ENCODE data around the gene KICS2.
"Not testable (repeated sequence)": the region's sequence is repeated elsewhere in the genome, so short reads cannot be mapped to it uniquely, and the experiment has no call there.

The KICS2 gene

DNA sequence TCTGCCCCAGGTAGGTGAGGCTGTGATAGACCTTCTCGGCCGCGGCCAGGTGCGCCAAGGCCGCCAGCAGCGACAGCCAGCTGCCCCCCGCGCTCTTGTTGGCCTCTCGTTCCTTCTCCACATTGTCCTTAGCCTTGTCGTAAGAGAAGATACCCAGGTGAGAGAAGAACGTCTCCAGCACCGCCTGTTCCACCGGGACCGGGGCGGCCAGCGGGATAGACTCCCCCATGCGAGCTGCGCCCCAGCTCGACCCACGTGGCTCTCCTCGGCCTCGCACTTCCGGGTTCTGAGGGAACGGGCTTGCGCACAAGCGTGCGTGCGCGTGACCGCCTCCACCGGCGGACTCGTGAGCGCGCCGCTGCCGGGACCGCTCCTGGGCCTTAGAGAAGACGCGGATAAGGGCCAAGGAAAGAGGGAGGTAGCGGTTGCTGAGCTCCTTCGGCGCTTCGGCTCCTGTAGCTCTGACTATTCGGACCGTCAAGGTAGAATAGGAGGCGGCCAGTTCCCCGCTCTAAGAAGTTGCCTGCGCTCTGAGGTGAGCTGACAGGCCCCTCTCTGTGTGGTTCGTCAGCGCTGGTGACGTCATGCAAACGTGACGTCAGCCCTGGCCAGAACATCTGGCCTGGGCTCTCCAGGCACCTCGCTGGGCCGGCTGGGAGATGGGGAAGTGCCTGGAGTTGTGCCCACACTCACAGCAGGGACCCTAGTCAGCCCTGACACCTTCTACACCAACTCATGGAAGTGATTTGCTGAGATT, at the start of gene KICS2:
Gene KICS2, minus strand, starts transcription at position 288 of the 757 bp plus-strand sequence. Its CDS starts 59 bp downstream, at position 229.
- peak; percentile 66 for DNase-seq

DNA sequence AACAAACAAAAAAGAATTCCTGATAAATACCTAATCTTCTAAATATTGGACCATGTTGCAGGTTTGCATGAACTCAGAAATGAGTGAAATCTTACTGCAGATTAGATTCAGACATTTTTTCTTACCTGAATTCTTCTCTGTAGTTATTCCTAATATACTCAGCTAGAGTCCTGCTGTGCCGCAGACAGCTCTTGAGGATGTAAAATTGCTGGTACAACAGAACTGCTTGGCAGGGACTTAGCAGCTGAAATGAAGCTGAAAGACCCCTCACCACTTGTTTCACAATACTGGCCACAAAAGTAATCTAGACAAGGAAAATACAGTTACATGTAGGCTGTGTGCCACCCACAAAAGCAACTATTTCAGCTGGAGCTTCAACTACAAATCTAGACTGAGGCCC, 48.3 kb upstream of the KICS2 start:
- no peak for DNase-seq

DNA sequence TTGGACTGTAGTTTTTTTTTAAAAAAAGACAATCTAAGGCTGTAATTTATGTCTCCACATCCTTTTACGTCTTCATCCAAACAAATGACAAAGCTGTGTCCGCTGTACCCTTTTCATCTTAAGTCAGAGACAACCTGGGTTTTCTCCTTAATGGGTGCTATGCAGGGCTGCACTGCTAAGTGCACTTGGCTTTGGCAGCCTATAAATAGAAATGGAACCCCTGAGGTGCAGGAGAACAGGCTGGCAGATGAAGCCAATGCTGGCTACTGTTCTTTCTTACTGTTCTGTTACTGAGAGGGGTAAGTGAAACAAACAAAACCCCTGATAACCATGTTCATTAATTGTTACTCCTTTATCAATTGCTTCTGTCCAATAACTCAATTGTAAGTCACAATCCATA, 47.1 kb upstream of the KICS2 start:
- DNase-seq, result no peak

DNA sequence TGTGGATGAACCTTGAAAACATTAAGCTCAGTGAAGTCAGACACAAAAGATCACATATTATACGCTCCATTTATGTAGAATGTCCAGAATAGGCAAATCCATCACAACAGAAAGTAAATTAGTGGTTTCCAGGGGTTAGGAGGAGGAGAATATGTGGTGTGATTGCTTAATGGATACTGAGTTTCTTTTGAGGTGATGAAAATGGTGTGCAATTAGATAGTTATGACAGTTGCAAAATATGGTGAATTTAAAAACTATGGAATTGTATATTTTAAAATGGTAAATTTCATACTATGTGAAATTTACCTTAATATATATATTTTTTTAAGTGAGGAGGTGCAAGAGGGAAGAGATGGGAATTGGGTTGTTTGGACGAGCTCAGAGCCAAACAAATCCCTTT, 46.3 kb upstream of the KICS2 start:
- no peak for DNase-seq

DNA sequence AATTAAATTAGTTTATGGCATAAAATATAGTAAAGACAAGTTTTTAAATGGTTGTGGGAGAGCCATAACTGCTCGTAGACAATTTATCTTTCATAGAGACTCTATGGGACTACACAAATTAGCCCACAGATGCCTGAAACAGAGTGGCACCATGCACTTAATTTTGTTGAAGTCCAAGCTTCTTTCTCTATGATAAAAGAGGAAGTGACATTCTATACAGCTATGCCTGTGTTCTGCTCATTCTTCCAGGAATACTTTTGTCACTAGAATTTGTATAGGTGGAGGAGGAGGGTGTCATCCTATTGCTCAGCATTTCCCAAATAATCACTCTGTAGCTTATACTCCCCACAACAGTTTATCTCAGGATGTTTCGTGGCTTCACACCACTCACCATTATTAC, 43.7 kb upstream of the KICS2 start:
- no peak for DNase-seq

DNA sequence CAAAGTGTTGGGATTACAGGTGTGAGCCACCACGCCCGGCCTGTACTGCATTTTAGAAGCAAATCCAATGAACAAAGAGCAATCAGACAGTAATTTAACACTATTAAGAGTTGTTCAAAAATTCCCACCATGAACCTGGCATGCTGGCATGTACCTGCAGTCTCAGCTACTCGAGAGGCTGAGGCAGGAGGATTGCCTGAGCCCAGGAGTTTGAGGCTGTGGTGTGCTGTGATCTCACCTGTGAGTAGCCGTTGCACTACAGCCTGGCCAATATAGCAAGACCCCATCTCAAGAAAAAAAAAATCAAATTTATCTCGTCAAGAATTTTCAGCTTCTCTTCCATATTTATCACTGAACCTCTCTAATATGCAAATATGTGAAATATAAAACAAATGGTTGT, 39.7 kb upstream of the KICS2 start:
- DNase-seq, result no peak

DNA sequence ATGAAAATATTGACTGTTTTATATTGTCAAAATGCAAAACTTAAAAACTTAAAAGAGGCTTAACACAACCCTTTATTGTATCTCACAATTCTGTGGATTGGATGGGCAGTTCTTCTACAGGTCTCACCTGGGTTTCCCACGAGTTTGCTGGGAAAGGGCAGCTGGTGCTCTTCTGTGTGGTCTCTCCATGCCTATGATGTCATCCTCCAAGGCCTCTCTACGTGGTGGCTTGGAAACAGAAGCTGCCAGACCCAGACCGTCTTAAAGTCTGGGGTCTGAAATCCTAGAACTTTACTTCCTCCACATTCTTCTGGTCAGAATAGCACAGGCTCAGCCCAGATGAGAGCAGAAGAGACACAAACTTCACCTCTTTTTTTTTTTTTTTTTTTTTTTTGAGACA, 36.5 kb upstream of the KICS2 start:
- no peak for DNase-seq

DNA sequence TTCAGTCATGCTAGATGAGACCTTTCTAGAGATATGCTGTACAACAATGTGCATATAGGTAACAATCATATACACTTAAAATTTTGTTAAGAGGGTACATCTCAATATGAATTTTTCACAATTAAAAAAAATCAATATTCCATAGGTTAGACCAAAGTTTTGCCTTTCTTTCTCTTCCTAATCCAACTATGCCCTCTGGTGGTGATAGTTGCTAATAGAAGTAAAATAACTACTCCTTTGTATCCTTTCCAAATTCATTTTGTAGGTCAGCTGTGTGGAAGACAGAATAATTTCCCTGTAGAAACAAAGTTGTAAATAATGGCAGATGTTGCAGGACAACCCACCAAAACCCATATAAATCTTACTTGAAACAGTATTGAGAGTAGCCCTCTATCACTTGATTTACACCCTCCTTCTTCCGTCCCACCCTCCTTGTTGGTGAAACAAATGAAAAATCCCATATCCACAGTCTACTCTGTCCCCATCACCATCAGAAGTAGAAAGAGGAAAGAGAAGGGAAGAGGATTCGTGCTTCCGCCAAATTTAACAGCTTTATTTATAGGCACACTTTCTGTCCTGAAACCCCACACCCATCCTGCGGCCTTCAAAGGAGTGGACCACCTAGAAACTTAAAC, 34.2 kb upstream of the KICS2 start:
- peak; percentile 26 for DNase-seq

DNA sequence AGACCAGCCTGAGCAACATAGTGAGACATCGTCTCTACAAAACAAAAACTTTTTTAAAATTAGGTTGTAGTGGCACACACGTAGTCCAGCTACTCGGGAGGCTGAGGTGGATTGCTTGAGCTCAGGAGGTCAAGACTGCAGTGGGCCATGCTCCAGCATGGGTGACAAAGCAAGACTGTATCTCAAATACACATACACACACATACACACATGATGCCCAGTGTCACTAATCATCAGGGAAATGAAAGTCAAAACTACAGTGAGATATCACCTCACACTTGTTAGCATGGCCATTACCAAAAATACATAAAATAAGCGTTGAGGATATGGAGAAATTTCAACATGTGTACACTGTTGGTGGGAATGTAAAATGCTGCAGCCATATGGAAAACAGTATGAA, 33.2 kb upstream of the KICS2 start:
- DNase-seq, result no peak

DNA sequence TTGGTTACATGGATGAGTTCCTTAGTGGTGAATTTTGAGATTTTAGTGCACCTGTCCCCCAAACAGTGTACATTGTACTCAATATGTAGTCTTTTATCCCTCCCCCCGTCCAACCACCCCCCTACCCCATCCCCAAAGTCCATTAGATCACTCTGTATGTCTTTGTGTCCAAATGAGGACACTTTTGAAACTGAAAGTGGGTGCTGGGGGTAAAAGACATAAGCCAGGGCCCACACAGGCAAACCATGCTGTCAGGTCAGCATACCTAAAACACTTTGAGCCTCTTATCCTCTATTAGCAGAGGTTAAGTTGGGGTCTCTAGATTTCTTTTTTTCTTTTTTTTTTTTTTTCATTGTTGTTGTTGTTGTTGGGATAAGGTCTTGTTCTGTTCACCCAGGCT, 31.3 kb upstream of the KICS2 start:
- no peak for DNase-seq

DNA sequence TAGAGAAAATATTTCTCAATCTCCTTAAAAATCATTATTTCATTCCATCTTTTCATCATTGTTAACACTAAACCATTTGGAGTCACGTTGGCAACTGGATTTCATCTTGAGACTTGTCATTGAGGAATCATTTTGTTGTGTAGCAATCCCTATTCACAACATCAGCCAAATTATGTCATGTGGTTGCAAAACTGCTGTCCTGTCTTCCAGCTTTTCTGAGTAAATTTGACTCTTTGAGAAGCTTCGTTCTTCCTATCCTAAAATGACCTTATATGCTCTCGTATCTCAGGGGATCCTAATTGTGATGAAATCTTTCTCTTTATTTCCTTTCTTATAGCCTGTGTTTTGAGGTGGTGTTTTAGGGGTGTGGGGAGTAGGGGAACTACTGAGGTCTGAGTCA, 30.6 kb upstream of the KICS2 start:
- DNase-seq, result no peak

DNA sequence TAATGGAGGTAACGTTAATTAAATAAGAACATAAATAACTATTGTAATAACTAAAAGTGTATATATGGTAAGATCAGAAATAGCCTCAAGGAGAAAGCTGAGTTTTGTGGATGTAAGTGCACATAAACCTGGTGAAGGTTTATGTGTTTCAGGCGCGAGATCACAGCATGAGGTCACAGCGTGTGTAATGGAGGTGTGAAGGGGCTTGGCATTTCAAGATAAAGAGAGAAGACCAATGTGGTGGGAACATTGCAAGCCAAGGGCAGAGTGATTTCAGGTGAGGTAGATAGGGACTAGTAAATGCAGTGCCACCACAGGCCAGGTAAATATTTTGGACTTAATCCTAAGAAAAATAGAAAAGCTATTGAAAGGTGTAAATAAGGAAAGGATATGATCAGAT, 21.7 kb upstream of the KICS2 start:
- DNase-seq, result no peak

DNA sequence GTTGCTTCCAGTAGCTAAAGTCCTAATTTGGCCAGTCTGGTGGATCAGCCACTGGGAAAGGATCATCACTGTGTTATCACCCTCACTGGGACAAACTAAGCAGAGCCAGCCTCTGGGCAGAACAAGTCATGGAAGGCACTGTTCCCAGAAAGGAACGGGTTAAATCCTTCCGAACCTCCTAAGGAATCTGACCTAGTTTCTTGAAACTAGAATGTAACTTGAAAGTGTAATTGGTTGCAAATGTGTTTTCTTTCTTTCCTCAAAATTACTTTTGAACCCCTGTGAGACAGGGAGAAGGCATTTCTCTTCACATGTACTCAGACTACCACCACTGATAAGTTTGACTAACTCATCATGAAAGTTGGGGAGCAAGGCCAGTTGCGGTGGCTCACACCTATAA, 18.7 kb upstream of the KICS2 start:
- DNase-seq, result no peak

DNA sequence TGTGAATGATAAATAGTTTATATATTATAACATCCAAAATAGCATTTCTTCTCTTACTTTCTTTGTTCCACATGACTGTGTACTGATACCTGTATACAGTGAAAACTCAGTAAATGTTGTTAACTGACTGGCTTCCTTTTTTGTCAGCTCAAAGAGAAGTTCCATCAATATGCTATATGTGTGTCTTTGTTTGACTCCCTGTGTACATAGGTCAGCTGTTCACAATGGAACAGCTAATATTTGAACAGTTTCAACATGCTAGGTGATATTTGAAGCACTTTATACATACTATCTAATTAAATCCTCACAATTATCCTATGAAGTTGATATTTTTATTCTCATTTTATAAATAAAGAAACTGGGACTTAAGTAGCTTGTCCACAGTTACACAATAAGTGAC, 15.3 kb upstream of the KICS2 start:
- DNase-seq, result no peak

DNA sequence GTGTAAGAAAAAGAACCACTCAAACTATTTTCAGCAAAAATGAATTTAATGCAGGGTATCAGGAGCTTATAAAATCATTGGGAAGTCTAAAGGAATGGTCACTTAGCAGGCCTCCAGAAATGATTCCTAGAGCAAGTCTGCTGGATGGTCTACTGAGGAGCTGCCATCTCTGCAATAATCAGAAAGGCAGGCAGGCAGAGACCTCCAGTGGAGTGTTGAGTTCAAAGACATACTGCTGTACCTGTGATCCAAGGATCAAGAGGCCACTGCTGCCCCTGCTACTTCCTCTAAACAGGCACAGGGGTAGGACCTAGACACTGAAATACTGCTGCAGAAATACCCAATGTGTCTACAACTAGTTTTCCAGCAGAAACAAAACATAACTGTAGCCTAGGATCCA, 14.5 kb upstream of the KICS2 start:
- DNase-seq, result no peak

DNA sequence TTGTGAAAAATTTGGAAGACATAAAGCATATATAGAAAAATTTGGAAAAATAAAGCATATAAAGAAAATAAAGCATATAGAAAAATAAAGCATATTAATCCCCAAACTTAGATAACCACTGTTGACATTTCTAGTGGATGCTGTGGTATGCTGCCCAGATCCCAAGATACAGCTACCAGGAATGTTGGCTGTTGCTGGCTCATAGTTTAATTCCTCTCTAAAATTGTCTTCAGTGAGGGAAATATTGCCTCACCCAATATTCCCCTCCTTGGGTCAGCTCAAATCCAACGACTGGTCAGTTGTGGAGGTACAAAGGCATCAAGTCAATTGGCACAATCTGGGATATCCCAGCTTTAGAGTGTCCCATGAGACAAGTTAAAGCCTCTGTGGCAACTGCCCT, 10.1 kb upstream of the KICS2 start:
- DNase-seq, result no peak

DNA sequence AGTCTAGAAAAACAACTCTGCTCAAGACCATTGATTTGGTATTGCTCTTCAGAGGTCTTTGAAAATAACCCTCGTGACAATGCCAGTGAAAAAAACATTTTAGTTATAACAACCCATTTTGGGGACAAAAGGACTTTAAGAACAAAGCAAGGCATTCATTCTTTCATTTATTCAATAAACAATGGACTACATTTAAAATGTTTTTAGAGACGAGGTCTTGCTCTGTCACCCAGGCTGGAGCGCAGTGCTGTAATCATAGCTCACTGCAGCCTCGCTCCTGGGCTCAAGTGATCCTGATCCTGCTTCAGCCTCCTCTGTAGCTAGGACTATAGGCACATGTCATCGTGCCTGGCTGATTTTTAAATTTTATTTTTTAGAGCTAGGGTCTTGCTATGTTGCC, 7.7 kb upstream of the KICS2 start:
- no peak for DNase-seq

DNA sequence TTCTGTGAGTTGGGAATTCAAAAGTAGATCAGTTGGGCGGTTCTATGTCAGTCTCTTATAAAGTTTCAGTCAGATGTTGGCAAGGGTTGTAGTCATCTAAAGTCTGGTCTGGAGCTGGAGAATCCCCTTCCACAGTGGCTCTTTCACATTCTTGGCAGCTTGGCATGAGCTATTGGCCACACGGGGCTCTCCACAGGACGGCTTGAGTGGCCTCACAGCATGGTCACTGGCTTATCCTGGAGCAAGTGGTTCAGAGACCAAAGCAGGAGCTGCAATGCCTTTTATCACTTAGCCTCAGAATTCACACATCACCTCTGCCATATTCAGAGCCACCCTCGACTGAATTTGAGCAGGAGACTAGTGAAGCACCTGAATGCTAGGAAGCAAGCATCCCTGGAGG, 7.1 kb upstream of the KICS2 start:
- no peak for DNase-seq

DNA sequence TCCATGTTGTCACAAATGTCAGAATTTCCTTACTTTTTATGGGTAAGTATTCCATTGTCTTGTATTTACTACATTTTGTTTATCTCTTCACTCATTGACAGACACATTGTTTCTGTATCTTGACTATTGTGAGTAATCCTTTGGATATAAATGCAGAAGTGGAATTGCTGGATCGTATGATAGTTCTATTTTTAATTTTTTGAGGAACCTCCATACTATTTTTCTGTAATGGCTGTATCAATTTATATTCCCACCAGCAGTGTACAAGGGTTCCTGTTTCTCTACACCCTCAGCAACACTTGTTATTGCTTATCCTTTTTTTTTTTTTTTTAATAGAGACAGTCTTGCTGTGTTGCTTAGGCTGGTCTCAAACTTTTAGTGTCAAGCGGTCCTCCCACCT, 3.5 kb upstream of the KICS2 start:
- DNase-seq, result no peak

DNA sequence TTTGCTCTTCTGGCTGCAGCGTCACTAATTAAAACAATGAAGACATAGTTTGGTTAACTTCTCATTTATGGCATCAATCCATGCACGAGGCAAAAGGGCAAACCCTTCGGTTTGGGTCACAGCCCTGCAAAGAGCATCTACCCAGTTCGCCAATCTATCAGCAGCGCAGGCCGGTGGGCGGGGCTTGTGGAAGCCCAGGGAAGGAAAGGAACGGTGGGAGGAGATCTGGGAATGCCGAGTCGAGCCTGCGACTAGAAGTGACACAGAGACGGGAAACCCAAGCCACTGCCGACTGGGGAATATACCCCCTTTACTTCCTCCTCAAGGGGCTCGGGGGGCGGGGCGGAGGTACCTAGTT, 466 bp downstream of the KICS2 start:
- DNase-seq, result peak; percentile 67

DNA sequence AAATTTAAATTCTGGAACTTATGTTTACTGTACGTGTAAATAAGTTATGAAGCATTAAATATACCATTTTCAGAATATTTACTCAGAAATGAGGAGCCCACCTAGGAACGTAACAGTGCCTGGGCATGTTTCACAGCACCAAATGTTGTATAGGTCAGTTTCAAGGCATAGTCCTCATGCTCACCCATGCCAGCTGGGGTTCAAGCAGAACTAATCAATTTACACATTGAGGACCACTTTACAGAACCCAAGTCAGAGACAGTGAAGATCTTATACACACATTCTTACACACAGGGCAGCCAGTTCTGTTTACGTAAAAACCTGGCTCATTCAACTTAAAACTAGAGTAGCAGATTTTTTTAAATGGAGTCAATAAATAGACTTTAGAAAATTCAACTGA, 2.0 kb downstream of the KICS2 start:
- DNase-seq, result no peak

DNA sequence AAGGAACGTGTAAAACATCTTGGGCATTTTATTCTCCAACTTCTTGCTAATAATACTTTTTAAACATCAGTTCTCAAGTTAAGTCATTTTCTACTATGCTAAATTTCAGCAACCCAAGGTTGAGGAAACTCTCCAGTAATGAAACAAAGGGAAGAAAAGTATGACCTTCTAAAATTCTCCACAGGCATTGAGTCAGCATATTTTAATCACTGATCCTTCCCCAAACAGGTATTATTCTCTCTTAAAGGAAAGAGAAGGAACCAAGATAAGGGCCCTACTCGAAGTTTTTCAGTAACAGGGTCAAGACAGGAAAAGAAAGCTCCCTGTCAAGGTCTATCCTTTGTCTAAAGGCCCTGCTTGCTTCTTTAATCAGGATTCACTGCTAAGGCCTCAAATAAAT, 3.0 kb downstream of the KICS2 start:
- DNase-seq, result no peak

DNA sequence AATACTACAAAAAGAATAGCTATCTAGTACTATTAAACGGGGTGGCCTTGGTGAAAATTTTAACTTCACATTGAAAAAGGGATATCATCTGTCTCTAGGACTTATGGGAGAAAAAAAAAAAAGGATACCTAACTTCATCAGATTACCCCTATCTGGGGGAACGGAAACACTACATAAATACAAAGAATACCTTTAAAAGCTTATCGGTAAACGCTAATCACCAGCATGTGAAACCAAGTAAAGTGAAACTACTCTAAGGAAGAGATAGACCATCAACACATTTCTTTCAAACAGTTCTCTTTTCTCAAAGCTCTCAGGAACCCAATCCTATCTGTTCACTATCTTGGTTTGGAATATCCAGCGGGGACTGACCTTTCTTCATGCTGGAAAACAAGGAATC, 3.5 kb downstream of the KICS2 start:
- no peak for DNase-seq

DNA sequence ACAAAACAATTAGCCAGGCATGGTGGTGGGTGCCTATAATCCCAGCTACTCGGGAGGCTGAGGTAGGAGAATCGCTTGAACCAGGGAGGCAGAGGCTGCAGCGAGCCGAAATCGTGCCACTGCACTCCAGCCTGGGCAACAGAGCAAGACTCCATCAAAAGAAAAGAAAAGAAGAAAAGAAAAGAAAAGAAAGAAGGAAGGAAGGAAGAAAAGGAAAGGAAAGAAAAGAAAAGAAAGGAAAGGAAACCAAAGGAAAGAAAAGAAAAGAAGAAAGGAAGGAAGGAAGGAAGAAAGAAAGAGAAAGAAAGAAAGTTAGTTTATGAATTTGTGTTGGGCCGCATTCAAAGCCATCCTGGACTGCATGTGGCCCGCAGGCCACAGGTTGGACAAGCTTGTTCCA, 4.5 kb downstream of the KICS2 start:
- DNase-seq, result not testable (repeated sequence)

DNA sequence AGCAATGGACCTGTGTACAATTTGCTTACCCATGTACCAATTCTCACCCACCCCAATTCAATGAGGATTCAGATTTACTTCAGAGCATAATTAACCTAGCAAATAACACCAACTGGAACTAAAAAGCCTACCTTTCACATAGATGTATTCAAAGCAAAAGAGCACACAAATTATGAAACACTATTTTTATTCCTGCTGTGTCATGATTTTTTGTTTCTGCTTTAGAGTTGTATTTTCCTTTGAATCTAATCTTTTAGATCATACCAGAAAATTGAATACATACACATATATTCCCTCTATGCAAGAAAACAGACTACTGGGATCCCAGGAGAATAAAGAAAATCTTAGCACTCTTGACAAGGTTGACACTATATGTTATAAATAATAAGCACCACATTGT, 5.9 kb downstream of the KICS2 start:
- DNase-seq, result no peak
